ENCODE measurements around the gene LPAR1.

The LPAR1 gene

DNA sequence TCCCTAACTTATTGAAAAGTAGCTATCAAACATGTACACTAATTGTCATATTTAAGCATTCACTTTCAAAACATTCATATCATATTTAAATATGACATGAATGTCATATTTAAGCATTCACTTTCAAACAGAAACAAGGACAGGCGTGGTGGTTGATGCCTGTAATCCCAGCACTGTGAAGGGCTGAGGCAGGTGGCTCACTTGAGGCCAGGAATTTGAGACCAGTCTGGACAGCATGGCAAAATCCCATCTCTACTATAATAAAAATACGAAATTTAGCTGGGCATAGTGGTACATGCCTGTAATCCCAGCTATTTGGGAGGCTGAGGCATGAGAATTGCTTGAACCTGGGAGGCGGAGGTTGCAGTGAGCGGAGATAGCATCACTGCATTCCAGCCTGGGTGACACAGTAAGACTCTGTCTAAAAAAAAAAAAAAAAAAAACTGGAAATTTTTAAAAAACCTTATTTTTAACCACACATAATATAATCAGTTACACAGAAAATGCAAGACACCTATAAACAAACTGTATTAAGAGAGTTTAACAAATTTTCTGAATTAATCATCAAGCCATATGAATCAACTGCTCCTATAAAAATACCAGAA, 88.1 kb downstream of the LPAR1 start:
- no peaks in the 10 kb centered on the region for H3K4me1 ChIP-seq (ENCODE audit: control insufficient read depth, insufficient read depth, low read length, poor library complexity, severe bottlenecking)
- H3K9me3 ChIP-seq (ENCODE audit: control insufficient read depth, low read length), result peaks cover 4% of the 10 kb centered on the region
- no peaks in the 10 kb centered on the region for H3K27me3 ChIP-seq (replicated peaks; ENCODE audit: control insufficient read depth, insufficient read depth, low read length, poor library complexity, severe bottlenecking)
- H3K27ac ChIP-seq (ENCODE audit: insufficient read depth, low read length, poor library complexity, severe bottlenecking), result no peak overlapping the region
- DNase-seq, result no peak
- H3K4me3 ChIP-seq (ENCODE audit: insufficient read depth, low read depth, low read length, poor library complexity, severe bottlenecking), result no peak overlapping the region
- no peaks in the 10 kb centered on the region for H3K36me3 ChIP-seq (ENCODE audit: control insufficient read depth, insufficient read depth, low read length)

DNA sequence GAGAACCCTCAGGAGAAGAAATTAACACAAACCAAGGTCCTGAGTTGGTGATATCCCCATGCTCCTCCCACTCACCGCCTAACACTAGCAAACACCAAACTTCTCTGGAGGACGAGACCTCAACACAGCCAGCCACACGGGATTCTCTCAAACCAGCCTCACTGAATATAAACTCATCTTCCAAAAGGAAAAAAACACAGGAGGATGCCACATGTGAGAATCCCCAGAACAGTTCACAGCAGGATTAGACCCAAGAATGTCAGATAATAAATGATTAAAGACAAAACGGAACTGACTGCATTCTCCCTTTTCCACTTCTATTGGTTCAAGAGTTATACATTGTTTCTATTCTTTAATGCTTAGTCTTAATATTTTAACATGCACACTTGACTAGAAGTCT, 89.2 kb downstream of the LPAR1 start:
- Histone ChIP-seq H3K27me3 (replicated peaks; ENCODE audit: control insufficient read depth, insufficient read depth, low read length, poor library complexity, severe bottlenecking) (no peaks in the 10 kb centered on the region), H3K4me1 (ENCODE audit: control insufficient read depth, insufficient read depth, low read length, poor library complexity, severe bottlenecking) (no peaks in the 10 kb centered on the region), H3K4me3 (ENCODE audit: insufficient read depth, low read depth, low read length, poor library complexity, severe bottlenecking) (no peak overlapping the region)

DNA sequence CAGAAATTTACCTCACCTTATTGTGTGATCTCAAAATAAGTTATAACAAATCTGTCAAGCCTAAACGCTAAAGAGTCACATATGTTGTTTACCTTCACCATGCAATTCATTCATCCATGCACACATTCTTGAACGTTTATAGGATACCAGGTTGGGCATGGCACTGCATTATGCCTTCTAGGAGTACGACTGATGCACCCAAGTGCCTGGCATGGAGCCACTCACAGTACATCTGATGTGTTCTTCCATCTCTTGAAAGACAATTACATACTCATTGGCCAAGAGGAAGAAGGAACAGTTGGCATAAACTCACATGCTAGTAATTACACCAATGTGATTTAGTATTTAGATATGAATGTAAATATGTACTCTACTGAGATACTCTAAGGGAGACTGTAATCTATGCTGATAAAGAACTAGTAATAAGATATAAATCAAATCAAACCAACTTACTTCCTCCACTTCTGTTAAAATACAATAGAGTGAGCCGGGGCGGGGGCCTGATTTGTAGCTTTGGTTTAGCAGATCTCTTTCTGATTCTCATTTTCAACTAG, 90.7 kb downstream of the LPAR1 start:
- Histone ChIP-seq H3K4me3 (ENCODE audit: insufficient read depth, low read depth, low read length, poor library complexity, severe bottlenecking) (no peak overlapping the region), H3K27me3 (replicated peaks; ENCODE audit: control insufficient read depth, insufficient read depth, low read length, poor library complexity, severe bottlenecking) (no peaks in the 10 kb centered on the region), H3K4me1 (ENCODE audit: control insufficient read depth, insufficient read depth, low read length, poor library complexity, severe bottlenecking) (no peaks in the 10 kb centered on the region), H3K27ac (ENCODE audit: insufficient read depth, low read length, poor library complexity, severe bottlenecking) (no peak overlapping the region), H3K9me3 (ENCODE audit: control insufficient read depth, low read length) (no peaks in the 10 kb centered on the region), H3K36me3 (ENCODE audit: control insufficient read depth, insufficient read depth, low read length) (no peaks in the 10 kb centered on the region)
- no peak for DNase-seq

More for the DNA sequence above, 89.2 kb downstream of the LPAR1 start:
- no peak for DNase-seq
- no peak overlapping the region for H3K27ac ChIP-seq (ENCODE audit: insufficient read depth, low read length, poor library complexity, severe bottlenecking)
- peaks cover 4% of the 10 kb centered on the region for H3K9me3 ChIP-seq (ENCODE audit: control insufficient read depth, low read length)
- H3K36me3 ChIP-seq (ENCODE audit: control insufficient read depth, insufficient read depth, low read length), result no peaks in the 10 kb centered on the region

DNA sequence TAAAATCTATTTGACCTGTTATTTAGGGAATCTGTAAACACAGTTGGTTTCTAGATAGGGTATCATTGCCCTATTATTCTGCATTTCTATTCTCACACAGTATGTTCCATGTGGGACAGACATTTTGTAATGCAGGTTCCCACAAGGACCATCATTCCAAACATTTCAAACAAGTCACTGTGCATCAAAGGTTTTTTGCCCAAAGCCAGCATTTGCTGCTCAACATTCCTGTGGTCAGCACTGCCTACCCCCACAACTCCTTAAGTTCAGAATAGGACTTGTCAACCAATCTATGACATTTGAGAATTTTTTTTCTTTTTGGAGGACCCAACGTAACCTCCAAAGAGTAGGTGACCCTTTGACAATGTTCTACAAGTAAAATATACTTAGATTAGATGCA, 95.7 kb downstream of the LPAR1 start:
- Histone ChIP-seq H3K4me3 (ENCODE audit: insufficient read depth, low read depth, low read length, poor library complexity, severe bottlenecking) (no peak overlapping the region), H3K27ac (ENCODE audit: insufficient read depth, low read length, poor library complexity, severe bottlenecking) (no peak overlapping the region), H3K4me1 (ENCODE audit: control insufficient read depth, insufficient read depth, low read length, poor library complexity, severe bottlenecking) (no peaks in the 10 kb centered on the region), H3K9me3 (ENCODE audit: control insufficient read depth, low read length) (no peaks in the 10 kb centered on the region), H3K27me3 (replicated peaks; ENCODE audit: control insufficient read depth, insufficient read depth, low read length, poor library complexity, severe bottlenecking) (no peaks in the 10 kb centered on the region), H3K36me3 (ENCODE audit: control insufficient read depth, insufficient read depth, low read length) (no peaks in the 10 kb centered on the region)
- DNase-seq, result no peak

DNA sequence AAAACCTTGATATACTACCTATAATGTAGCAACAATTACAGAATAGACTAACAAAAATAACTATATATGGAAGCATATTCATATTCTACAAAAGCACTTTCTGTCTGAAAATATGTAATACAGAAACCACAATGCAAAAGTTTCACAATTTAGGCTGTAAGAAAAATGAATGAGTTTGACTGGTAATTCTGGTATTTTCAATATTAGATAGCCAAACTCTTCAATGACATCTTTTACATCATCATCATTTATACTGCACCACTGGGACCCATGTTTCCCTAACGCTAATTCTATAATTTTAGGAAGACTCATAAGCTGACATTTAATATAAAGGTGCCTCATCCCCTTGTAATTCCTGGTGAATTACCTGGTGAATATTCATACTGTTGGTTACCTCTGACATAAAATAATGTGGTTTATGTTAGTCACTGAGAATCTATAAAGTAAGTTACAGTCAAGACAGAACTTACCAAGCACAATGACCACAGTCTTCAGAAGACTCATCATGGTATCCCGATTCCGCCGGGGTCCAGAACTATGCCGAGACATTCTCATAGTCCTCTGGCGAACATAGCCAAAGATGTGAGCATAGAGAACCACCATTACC, 97.2 kb downstream of the LPAR1 start:
- Histone ChIP-seq H3K4me1 (ENCODE audit: control insufficient read depth, insufficient read depth, low read length, poor library complexity, severe bottlenecking) (no peaks in the 10 kb centered on the region), H3K4me3 (ENCODE audit: insufficient read depth, low read depth, low read length, poor library complexity, severe bottlenecking) (no peak overlapping the region), H3K36me3 (ENCODE audit: control insufficient read depth, insufficient read depth, low read length) (no peaks in the 10 kb centered on the region)

DNA sequence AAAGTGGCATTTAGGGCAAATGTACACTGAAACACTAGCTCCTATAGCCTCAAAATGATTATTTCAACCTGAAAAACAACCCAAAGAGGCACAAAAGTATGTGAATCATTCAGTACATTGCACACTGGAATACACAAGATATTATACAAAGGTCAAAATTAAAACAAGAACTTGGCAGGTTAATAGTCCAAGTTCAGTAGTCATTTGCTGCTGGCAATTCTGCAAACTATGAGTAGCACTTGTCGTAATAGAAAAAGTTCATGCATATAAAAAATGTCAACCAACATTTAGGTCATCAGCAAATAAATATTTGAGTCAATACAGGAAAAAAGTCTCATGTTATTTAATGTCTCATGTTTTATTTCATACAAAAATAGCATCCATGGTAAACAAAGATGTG, 98.7 kb downstream of the LPAR1 start:
- Histone ChIP-seq H3K9me3 (ENCODE audit: control insufficient read depth, low read length) (no peaks in the 10 kb centered on the region), H3K36me3 (ENCODE audit: control insufficient read depth, insufficient read depth, low read length) (no peaks in the 10 kb centered on the region), H3K4me1 (ENCODE audit: control insufficient read depth, insufficient read depth, low read length, poor library complexity, severe bottlenecking) (no peaks in the 10 kb centered on the region), H3K27ac (ENCODE audit: insufficient read depth, low read length, poor library complexity, severe bottlenecking) (no peak overlapping the region), H3K27me3 (replicated peaks; ENCODE audit: control insufficient read depth, insufficient read depth, low read length, poor library complexity, severe bottlenecking) (no peaks in the 10 kb centered on the region), H3K4me3 (ENCODE audit: insufficient read depth, low read depth, low read length, poor library complexity, severe bottlenecking) (no peak overlapping the region)
- DNase-seq, result no peak

More for the DNA sequence above, 97.2 kb downstream of the LPAR1 start:
- no peak overlapping the region for H3K27ac ChIP-seq (ENCODE audit: insufficient read depth, low read length, poor library complexity, severe bottlenecking)
- H3K27me3 ChIP-seq (replicated peaks; ENCODE audit: control insufficient read depth, insufficient read depth, low read length, poor library complexity, severe bottlenecking), result no peaks in the 10 kb centered on the region
- no peaks in the 10 kb centered on the region for H3K9me3 ChIP-seq (ENCODE audit: control insufficient read depth, low read length)
- no peak for DNase-seq

DNA sequence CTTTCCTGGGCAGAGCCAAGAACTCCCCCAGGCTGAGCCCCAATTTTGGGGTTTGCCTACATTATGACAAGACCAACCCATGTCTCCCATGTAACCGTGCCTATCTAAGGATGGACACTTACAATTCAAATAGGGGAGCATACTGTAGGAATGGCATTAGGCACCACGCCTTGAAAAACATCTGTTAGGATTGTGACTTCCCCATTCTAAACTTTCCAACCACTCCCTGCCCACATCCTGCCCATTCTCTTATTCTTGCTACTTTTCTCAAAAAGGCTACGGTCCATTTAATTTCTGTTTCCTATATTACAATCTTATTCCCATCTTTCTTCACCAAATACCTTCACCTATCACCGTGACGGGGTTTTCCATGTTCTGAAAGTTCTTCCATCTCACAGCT, 99.2 kb downstream of the LPAR1 start:
- DNase-seq, result no peak
- Histone ChIP-seq H3K4me1 (ENCODE audit: control insufficient read depth, insufficient read depth, low read length, poor library complexity, severe bottlenecking) (no peaks in the 10 kb centered on the region), H3K36me3 (ENCODE audit: control insufficient read depth, insufficient read depth, low read length) (no peaks in the 10 kb centered on the region), H3K4me3 (ENCODE audit: insufficient read depth, low read depth, low read length, poor library complexity, severe bottlenecking) (no peak overlapping the region), H3K9me3 (ENCODE audit: control insufficient read depth, low read length) (no peaks in the 10 kb centered on the region), H3K27ac (ENCODE audit: insufficient read depth, low read length, poor library complexity, severe bottlenecking) (no peak overlapping the region), H3K27me3 (replicated peaks; ENCODE audit: control insufficient read depth, insufficient read depth, low read length, poor library complexity, severe bottlenecking) (no peaks in the 10 kb centered on the region)

DNA sequence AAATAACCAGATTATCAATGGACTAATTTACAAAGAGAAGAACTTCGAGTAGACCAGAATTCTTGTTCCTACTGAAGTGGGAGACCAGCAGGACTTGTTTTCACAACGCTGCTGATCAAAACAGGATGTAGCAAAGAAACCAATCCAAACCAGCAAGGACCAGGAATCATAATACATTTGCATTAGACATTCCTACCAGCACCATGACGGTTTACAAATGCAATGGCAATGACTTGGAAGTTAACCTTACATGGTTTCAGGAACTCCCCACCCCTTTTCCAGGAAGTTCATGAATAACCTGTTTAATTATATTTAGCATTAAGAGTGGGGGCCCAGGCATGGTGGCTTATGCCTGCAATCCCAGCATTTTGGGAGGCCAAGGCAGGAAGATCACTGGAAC, 100.0 kb downstream of the LPAR1 start:
- Histone ChIP-seq H3K36me3 (ENCODE audit: control insufficient read depth, insufficient read depth, low read length) (no peaks in the 10 kb centered on the region), H3K4me1 (ENCODE audit: control insufficient read depth, insufficient read depth, low read length, poor library complexity, severe bottlenecking) (no peaks in the 10 kb centered on the region), H3K27ac (ENCODE audit: insufficient read depth, low read length, poor library complexity, severe bottlenecking) (no peak overlapping the region), H3K9me3 (ENCODE audit: control insufficient read depth, low read length) (no peaks in the 10 kb centered on the region), H3K27me3 (replicated peaks; ENCODE audit: control insufficient read depth, insufficient read depth, low read length, poor library complexity, severe bottlenecking) (no peaks in the 10 kb centered on the region), H3K4me3 (ENCODE audit: insufficient read depth, low read depth, low read length, poor library complexity, severe bottlenecking) (no peak overlapping the region)
- no peak for DNase-seq

DNA sequence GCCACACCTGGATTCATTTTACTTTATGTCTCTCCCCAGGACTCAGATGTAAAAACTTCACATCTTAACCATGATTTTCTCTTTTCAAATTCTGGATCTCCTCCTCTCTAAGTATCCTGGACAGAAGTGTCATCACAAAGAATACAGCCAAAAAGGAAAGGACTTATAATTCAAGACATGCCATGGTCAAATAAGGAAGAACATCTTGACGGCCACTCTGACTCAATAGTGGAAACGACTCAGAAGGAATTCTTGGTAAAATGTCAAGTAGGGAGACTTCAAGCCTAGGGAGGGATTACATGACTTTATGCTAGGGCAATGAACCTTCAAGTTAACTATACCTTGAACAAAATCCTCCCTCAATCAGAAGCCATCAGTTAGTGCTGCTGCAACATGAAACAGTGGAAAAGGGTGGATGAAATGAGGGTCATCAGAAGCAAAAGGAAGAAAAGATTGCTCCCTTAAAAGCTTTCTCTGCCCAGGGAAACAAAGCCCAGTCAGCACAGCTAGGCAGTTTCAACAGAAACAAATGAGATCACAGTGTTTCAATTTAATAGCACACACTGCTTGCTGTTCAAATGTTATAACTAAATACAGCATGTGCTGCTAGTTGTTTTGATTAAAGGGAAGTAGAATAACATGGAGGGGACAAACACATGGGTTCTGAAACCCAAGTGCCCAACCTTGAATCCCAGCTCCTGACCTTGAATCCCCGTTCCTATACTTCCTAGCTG, 101.4 kb downstream of the LPAR1 start:
- Histone ChIP-seq H3K4me1 (ENCODE audit: control insufficient read depth, insufficient read depth, low read length, poor library complexity, severe bottlenecking) (no peaks in the 10 kb centered on the region), H3K4me3 (ENCODE audit: insufficient read depth, low read depth, low read length, poor library complexity, severe bottlenecking) (no peak overlapping the region), H3K27ac (ENCODE audit: insufficient read depth, low read length, poor library complexity, severe bottlenecking) (no peak overlapping the region), H3K27me3 (replicated peaks; ENCODE audit: control insufficient read depth, insufficient read depth, low read length, poor library complexity, severe bottlenecking) (no peaks in the 10 kb centered on the region), H3K36me3 (ENCODE audit: control insufficient read depth, insufficient read depth, low read length) (no peaks in the 10 kb centered on the region), H3K9me3 (ENCODE audit: control insufficient read depth, low read length) (no peaks in the 10 kb centered on the region)
- no peak for DNase-seq

DNA sequence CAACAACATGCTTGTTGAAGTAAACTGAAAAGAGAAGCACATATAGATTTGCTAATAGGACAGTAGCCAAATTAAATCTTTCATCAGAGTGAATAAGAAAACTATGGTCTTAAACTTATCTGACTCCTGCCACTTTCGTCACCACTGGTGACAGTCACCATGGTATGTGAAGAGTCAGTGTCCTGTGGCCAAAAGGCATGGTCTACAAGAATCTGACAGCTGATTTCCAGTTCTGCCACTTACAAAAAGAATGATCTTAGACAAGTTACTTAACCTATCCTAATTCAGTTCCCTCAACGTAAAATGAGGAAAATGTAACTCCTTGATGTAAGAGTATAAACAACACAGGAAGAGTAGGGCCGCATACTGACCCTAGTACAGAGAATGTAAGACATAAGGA, 102.0 kb downstream of the LPAR1 start:
- H3K4me3 ChIP-seq (ENCODE audit: insufficient read depth, low read depth, low read length, poor library complexity, severe bottlenecking), result no peak overlapping the region
- no peaks in the 10 kb centered on the region for H3K36me3 ChIP-seq (ENCODE audit: control insufficient read depth, insufficient read depth, low read length)
- no peaks in the 10 kb centered on the region for H3K4me1 ChIP-seq (ENCODE audit: control insufficient read depth, insufficient read depth, low read length, poor library complexity, severe bottlenecking)
- no peak overlapping the region for H3K27ac ChIP-seq (ENCODE audit: insufficient read depth, low read length, poor library complexity, severe bottlenecking)
- H3K27me3 ChIP-seq (replicated peaks; ENCODE audit: control insufficient read depth, insufficient read depth, low read length, poor library complexity, severe bottlenecking), result no peaks in the 10 kb centered on the region
- no peaks in the 10 kb centered on the region for H3K9me3 ChIP-seq (ENCODE audit: control insufficient read depth, low read length)
- no peak for DNase-seq
